Mucosa of descending colon (tissue), 3 donors: ENCODE results near the gene PSD. TPM values are rescaled to one million over a fixed set of nuclear protein-coding genes. Genes with fewer than 3 reads are reported as not detected.

Experiments used
- ATAC-seq: fragments of 200-7000 bp; cut with Tn5 transposase; one replicate; pipeline ENCODE4 v1.9.1; 2020; ENCODE audit warnings: mild to moderate bottlenecking, moderate library complexity
- DNase-seq, 3 donors: peaks; one replicate each; pipeline ENCODE4 v3.0.0-alpha.2; 2020
- H3K36me3 ChIP-seq: fragments of 200-600 bp; one replicate; pipeline ENCODE4 v1.8.0; 2021; ENCODE audit warnings: low read depth, mild to moderate bottlenecking
- H3K4me1 ChIP-seq: fragments of 200-600 bp; one replicate; pipeline ENCODE4 v1.8.0; 2021; ENCODE audit warnings: low read depth, mild to moderate bottlenecking
- H3K4me3 ChIP-seq: fragments of 200-600 bp; one replicate; pipeline ENCODE4 v1.8.0; 2021; ENCODE audit warnings: mild to moderate bottlenecking
- H3K9me3 ChIP-seq: fragments of 200-600 bp; one replicate; pipeline ENCODE4 v1.8.0; 2021; ENCODE audit warnings: mild to moderate bottlenecking
- intact Hi-C, 2 donors: fragments of 100-400 bp; cut with DNase I in 1 of 2; cut with micrococcal nuclease in 1 of 2; formaldehyde crosslinking; loops; one replicate each; pipeline versions ENCODE4 v1.11.0 to v1.11.1; 2022; cut with DNase I, micrococcal nuclease
- total RNA-seq, 3 donors: library from RNA; stranded (reverse); fragmentation: NEBNext Ultra II Directional in 2 of 3; extraction: Animal tissue kit (Norgen Biotek cat#: 25700) in 2 of 3; gene quantifications; one replicate each; pipeline versions ENCODE4 v1.2.1 to v1.2.4, GENCODE V29; 2021 to 2023
- TF ChIP-seq, protein P1 (sequence below): fragments of 200-600 bp; IDR thresholded peaks from one replicate; pipeline ENCODE4 v1.8.0; 2022; ENCODE audit warnings: antibody characterized with exemption, mild to moderate bottlenecking
- donor health status: DM: no; HTN: no; CAD: no; lungs with moderate emphysema.
- donor health status: DM: no; HTN: no; CAD: no.
- donor health status: DM: no; HTN: yes; CAD: no.

Gene PSD
- total RNA-seq, 3 donors from 2014 or later, result 8.2 to 228 (median 11.4) TPM

DNA sequence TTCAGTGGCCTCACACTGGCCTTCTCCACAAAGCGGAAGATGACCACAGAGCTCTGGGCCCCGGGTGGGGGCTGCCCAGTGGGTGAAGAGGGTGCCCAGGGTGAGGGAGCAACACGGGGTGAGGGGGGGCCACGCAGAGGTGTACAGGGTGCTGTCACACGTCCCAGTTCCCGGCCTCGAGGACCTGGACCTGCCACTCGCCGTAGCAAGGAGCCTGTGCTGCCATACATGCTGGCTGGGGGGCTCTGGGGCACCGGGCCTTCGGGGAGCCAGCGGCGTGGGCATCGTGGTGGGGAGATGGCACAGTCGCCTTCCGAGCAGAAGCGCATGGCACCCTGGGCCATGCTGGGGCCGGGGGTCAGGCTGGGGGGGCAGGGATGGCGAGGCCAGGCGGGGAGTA, 1.9 kb downstream of the PSD start:
- TF ChIP-seq, protein P1, sequence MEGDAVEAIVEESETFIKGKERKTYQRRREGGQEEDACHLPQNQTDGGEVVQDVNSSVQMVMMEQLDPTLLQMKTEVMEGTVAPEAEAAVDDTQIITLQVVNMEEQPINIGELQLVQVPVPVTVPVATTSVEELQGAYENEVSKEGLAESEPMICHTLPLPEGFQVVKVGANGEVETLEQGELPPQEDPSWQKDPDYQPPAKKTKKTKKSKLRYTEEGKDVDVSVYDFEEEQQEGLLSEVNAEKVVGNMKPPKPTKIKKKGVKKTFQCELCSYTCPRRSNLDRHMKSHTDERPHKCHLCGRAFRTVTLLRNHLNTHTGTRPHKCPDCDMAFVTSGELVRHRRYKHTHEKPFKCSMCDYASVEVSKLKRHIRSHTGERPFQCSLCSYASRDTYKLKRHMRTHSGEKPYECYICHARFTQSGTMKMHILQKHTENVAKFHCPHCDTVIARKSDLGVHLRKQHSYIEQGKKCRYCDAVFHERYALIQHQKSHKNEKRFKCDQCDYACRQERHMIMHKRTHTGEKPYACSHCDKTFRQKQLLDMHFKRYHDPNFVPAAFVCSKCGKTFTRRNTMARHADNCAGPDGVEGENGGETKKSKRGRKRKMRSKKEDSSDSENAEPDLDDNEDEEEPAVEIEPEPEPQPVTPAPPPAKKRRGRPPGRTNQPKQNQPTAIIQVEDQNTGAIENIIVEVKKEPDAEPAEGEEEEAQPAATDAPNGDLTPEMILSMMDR, result no peak
- peak in 1 of 3 donors; percentile 52 for DNase-seq
- intact Hi-C loops, result no loop called here
- no peak for ATAC-seq
- H3K9me3 ChIP-seq, result no peaks in the 10 kb centered on the region
- H3K4me3 ChIP-seq, result no peak overlapping the region
- H3K36me3 ChIP-seq, result no peaks in the 10 kb centered on the region
- H3K4me1 ChIP-seq, result peaks cover 14% of the 10 kb centered on the region

- H3K9me3 ChIP-seq, result no peaks in the 10 kb centered on the region
- H3K4me1 ChIP-seq, result peaks cover 14% of the 10 kb centered on the region
- intact Hi-C loops, result no loop called here
- H3K4me3 ChIP-seq, result no peak overlapping the region
- ATAC-seq (no peak), DNase-seq (peak in 1 of 3 donors; percentile 38)
- TF ChIP-seq, protein P1, result no peak
- no peaks in the 10 kb centered on the region for H3K36me3 ChIP-seq
These were observed 2.3 kb downstream of the PSD start for GRCh38 chr10:102416283-102416682.

GRCh38 chr10:102414749-102415148, 3.8 kb downstream of the PSD start:
- no peaks in the 10 kb centered on the region for H3K36me3 ChIP-seq
- H3K9me3 ChIP-seq, result no peaks in the 10 kb centered on the region
- H3K4me1 ChIP-seq, result peaks cover 9% of the 10 kb centered on the region
- intact Hi-C loops, result no loop called here
- no peak for ATAC-seq
- TF ChIP-seq, protein P1, result no peak
- H3K4me3 ChIP-seq, result no peak overlapping the region
- no peak for DNase-seq

- Histone ChIP-seq H3K36me3 (no peaks in the 10 kb centered on the region), H3K4me3 (no peak overlapping the region), H3K9me3 (no peaks in the 10 kb centered on the region), H3K4me1 (peaks cover 5% of the 10 kb centered on the region)
- intact Hi-C loops, result no loop called here
- TF ChIP-seq, protein P1, result no peak
- ATAC-seq, result no peak
- DNase-seq, result no peak
These were observed 4.6 kb downstream of the PSD start for GRCh38 chr10:102413806-102414561.

GRCh38 chr10:102413053-102413705, 5.4 kb downstream of the PSD start:
- TF ChIP-seq, protein P1, result no peak
- Histone ChIP-seq H3K36me3 (no peaks in the 10 kb centered on the region), H3K9me3 (no peaks in the 10 kb centered on the region), H3K4me1 (peaks cover 8% of the 10 kb centered on the region), H3K4me3 (no peak overlapping the region)
- intact Hi-C loops, result no loop called here
- DNase-seq, result no peak
- no peak for ATAC-seq
